EL (cell line): Measurements from ENCODE around the gene NTNG2.
A peak's percentile ranks its signal among the peaks of the same experiment; 100 is the strongest.

ENCODE experiments used
- DNase-seq: peaks from one replicate; pipeline ENCODE4 v3.0.0-alpha.2; 2016

Gene NTNG2

GRCh38 chr9:132238026-132238972 lies 76.4 kb downstream of the NTNG2 start:
- no peak for DNase-seq

- no peak for DNase-seq
Observed at GRCh38 chr9:132238992-132239391, 77.1 kb downstream of the NTNG2 start.

- DNase-seq: no peak
Observed at GRCh38 chr9:132239518-132239917, 77.7 kb downstream of the NTNG2 start.

- DNase-seq: no peak
Observed at GRCh38 chr9:132239999-132240840, 78.4 kb downstream of the NTNG2 start.

- peak; percentile 92 for DNase-seq
Observed at GRCh38 chr9:132240841-132241482, 79.1 kb downstream of the NTNG2 start.

- DNase-seq: no peak
Observed at GRCh38 chr9:132241483-132241839, 79.6 kb downstream of the NTNG2 start.

- DNase-seq: no peak
Observed at GRCh38 chr9:132241840-132242620, 80.2 kb downstream of the NTNG2 start.

GRCh38 chr9:132242621-132243155 lies 80.8 kb downstream of the NTNG2 start:
- DNase-seq: no peak

GRCh38 chr9:132243156-132244074 lies 81.6 kb downstream of the NTNG2 start:
- DNase-seq: no peak

- DNase-seq: no peak
Observed at GRCh38 chr9:132244582-132245455, 83.0 kb downstream of the NTNG2 start.

GRCh38 chr9:132245465-132245864 lies 83.6 kb downstream of the NTNG2 start:
- no peak for DNase-seq

- DNase-seq: no peak
Observed at GRCh38 chr9:132247942-132248341, 86.1 kb downstream of the NTNG2 start.

GRCh38 chr9:132249123-132249522 lies 87.3 kb downstream of the NTNG2 start:
- DNase-seq: no peak

- DNase-seq: no peak
Observed at GRCh38 chr9:132249690-132250089, 87.8 kb downstream of the NTNG2 start.

- no peak for DNase-seq
Observed at GRCh38 chr9:132250324-132251262, 88.7 kb downstream of the NTNG2 start.

GRCh38 chr9:132260846-132261245 lies 99.0 kb downstream of the NTNG2 start:
- no peak for DNase-seq

GRCh38 chr9:132266017-132266416 lies 104.2 kb downstream of the NTNG2 start:
- DNase-seq: no peak

- no peak for DNase-seq
Observed at GRCh38 chr9:132267660-132268059, 105.8 kb downstream of the NTNG2 start.
